Activated CD8-positive, alpha-beta memory T cell treated with anti-CD3 and anti-CD28 coated beads for 24 hours (primary cell): ENCODE results near the gene MACROD2.

Experiments
- DNase-seq: peaks from one replicate; pipeline ENCODE4 v3.0.0-alpha.2; 2020

MACROD2 gene

DNA sequence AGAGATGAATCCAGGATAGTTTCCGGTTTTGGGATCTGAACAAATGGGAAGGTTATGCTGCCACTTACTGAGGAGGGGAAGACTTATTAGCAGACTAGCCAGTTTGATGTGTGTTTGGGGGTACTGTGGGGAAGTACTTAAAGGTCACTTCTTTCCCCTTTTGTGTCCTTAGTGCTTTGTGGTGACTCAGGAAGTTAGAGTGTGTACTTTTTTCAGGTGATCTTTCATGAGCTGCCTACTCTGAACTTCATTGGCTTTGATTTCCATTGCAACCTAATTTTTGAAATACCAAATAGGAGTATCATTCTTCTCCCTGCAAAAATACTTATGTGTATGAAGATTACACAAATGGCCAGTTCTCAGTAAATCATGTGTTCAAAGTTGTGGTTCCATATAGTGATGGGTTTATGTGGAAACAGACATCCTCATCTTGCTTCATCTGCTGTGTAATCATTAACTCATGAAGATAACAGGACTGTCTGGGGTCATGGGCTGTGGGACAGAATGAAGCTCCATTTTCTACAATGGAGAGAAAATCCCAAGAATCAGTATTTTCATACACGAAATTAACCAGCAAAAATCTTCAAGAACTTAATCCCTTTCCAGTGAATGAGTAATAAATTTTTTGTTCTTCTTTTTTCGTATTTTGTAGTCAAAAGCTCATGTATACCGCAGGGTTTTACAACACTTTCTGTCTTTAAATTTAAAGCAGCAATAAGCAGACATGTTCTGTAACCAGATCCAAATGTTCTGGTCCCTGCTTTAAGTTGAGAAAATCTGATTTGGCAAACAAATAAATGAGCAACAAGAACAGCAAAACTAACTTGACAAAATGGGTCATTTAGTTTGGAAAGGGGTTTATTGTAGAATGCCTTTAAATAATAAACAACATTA is 614.3 kb downstream of the MACROD2 start:
- no peak for DNase-seq

DNA sequence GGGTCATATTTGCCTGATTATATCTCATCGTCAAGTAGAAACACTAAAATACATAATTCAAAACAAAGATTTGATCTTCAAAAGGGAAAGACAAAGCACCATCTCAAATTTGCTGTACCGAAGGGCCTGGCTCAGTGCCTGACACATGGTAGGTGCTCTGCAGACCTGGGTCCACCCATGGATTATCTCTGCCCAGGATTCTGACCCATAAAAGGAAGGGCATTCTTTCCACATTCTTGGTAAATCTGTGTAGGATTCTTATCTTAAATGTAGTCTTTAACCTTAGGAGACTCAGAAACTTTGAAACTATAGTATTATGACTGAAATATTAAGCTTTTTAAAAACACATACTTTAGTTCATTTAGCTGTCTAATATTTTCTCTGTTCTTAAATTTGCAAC is 616.2 kb downstream of the MACROD2 start:
- no peak for DNase-seq

DNA sequence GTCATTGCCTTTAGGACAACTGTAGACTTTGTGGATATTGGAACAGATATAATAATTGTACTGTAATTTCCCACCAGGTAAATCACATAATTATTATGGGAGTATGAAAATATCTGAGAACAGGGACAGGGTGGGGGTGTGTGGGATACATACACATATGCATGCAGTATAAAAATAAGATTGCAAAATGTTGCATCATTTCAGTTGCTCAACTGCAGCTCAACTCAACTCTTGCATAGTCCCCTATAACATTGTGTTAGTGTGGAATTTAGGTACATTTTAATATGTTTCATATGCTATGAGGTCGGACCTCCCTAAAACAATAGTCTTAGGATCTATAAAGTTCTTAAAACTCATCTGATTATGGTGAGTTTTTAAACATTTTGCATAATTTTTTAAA is 617.1 kb downstream of the MACROD2 start:
- no peak for DNase-seq

DNA sequence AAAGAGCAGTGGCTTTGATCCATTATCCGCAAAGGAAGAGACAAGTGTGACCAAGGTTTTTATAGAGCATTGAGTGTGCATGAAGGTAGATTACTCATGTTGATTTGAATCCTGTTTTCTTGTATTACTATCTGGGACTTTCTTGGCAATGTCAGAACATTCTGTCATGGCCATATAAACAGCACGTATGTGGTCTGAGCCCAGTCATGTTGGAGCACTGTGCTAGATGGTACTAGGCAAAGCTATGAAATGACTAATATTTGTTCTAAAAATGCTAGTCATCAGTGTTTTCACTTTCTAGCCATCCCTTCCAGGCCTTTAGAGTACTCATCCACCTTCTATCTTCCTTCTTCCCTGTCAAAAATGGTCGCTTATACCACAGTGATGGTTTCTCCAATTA is 620.7 kb downstream of the MACROD2 start:
- no peak for DNase-seq

DNA sequence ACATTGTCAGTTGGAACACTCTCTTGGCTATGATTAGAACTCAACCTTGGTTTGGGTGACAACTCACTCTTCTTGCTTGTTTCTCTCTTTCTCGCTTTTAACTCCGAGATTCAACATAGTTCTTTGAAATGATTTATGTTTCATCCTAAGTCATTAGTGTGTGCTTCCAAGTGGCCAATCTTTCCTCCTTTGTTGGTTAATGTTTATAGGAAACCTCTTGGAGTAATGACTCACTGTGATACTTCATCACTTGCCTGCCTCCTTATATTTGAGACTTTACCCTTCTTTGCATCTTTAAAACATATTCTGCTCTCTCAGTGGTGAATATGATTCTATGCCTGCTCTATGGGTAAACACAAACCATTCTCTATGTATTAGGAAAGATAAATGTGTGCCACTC is 621.8 kb downstream of the MACROD2 start:
- DNase-seq: no peak

DNA sequence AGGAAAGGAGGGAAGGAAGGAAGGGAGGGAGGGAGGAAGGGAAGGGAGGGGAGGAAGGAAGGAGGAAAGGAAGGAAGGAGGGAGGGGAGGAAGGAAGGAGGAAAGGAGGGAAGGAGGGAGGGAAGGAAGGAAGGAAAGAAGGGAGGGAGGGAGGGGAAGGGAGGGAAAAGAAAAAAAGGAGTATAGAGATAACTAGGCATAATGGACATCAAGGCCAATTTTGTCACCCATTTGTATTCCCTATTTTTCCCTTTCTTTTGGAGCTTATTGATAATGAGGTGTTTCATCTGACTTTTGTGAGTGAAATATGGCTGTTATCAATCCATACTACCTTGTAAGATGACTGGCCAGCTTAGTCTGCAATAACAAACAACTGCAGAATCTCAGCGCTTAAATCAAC is 624.1 kb downstream of the MACROD2 start:
- no peak for DNase-seq

DNA sequence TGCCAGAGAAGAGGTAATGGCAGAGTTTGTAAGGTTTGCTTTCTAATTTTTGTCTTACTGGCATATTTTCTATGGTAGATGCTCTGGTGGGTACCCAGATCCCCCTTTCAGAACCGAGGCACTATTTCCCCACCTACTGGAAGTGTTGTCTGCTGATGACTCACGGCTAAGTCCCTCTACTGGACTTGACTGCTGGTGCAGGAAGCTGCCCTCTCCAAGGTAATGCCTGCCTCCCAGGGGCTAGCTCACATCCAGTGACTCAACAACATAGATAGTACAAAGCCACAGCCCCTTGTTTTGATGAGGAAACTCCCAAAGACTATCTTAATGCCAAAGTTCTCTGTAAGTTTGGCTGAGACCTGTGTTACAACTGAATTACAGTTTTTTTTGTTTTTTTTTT is 627.5 kb downstream of the MACROD2 start:
- DNase-seq: no peak

DNA sequence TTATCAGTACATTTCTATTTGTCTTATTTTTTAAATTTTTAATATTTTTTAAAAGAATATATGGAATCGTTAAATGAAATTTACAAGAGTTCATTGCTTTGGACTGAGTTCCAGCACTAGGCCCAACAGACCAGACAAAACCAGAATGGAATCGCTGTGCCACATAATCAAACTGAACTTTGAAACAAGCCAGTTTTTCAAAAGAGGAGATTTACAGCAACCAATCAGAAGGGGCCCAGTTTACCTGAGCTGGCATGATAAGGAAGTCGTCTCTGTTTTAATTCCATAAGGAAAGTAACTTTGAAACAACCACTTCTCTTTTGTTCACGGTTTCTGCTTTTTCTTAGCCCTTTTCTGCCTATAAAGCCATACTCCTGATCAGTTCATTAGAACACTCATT is 635.7 kb downstream of the MACROD2 start:
- no peak for DNase-seq

DNA sequence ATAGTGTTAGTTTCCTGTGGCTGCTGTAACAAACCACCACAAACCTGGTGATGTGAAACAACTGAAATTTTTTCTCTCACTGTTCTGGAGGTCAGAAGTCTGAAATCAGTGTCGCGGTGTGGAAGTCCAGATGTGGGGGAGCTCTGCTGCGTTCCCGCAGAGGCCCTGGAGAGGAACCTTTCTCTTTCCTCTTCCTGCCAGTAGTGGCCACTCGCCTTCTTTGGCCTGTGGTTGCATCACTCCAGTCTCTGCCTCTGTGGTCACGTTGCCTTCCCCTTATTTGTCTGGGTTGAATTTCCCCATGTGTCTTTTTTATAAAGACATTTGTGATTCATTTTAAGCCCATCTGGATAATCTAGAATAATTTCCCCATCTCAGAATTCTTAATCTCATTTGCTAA is 637.6 kb downstream of the MACROD2 start:
- no peak for DNase-seq

DNA sequence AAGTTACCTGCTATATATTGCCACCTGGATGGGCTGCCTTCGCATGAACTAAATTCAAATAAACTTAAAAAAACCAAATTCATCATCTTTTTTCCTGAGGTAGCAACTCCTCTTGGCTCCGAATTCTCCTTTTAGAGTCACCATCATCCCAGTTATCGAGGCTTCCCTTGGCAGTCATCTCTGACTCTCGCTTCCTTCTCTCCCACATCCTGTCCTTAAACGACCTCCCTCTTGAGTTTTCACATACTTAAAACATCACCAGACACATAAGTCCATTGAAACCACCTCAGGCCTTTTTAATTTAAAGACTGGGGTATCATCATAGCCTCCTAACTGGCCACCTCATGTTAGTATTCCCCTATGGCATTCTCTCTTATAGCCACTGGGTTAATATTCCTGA is 638.2 kb downstream of the MACROD2 start:
- no peak for DNase-seq

DNA sequence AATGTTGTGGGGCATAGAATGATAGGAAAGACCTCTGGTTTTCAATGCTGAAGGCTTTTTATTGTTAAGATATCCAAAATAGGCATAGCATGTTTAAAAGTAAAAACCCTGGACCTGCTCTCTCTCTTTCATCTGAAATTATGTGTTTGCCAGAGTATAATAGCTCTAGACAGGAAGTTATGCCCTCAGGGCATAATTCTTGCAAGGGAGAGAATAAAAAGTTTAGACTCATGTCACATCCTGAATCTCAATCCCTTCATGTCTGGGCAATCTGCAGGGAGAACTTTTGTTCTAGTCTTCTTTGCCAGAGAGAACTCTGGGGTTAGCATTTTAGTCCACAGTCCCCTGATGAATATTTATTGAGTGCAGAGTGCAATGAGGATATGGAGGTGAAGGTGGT is 639.3 kb downstream of the MACROD2 start:
- DNase-seq: no peak

DNA sequence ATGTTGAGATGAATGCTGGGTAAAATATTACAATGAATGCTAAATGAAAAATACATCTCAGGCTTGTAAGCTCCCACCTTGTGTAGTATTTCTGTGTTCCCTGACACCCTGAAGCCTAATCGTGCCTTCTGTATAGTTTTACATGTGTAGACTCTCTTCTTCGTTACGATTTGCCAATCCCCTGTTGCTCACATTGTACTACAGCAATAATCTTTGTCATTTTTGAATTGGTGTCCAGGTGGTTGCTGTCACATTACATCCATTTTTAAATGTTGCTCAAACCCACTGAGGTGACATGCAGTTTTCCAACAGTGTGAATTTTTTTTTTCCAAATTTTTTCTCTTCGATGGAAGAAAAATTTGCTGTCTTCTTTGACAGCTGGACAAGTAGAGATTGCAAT is 642.1 kb downstream of the MACROD2 start:
- DNase-seq: no peak

DNA sequence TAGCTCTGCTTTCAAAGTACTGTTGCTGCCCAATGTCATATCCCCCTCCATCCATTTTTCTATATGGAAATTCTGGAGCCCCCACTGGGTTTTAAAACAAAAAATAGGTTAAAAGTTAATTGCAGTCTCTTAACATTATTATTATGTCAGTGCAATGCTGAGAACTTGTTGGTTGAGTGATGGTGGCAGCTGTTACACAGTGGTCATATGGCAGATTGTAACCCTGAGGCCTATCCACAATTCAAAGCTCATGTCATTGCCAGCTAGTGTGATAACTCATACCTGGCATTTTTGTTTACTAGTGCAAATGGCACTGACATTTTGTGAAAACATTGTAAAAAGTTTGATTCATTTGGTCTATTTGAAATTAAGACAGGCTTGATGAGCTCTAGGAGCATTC is 647.8 kb downstream of the MACROD2 start:
- DNase-seq: no peak

DNA sequence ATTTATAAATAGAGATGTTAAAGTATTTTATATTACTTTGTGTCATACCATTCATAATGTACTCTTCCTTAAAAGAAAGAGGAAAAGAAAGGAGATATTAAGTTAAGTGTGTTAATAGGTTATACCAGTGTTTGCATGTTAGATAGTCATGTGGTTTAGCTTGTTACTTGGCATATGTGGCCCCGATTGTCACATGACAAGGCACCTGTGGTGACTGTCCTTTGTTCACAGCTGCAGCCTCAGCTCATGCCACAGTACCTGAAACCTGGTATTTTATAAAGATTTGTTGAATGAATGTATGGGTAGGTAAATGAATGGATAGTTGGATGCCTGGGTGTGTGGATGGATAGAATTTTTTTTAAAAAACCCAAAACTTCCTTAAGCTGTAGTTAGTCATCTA is 648.2 kb downstream of the MACROD2 start:
- no peak for DNase-seq

DNA sequence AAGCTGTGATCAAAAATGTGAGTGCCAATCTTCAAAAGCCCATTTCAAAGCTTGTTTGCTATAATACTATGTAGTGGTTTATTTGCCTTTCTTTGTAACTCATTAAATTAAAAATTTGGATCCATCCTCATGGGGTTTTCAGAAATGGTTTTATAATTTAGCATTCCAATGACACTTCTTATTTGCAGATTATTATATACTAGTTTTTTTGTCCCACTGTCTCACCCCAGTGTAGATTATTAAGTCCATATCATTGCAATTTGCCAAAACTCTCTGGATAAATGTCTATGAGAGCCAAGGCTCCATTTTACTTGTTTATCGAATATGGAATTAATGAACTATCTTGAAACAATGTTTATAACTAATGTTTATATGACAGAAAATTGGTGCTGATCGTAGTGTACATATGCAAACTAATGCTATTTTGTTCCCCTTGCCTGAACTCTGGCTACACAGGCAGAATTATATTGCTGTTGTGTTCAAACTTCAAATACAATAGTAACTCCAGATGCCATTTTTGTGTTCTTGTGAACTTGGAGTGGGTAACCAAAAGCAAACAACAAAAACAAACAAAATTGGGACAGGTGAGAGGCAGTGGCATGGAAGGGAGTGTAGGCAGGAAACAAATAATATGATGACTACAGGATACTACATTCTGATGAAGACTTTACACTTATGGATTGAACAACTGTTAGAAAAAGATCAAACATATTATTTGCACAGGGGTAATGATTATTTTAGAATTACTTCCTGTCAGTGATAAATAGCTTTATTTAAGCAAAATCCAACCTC is 649.2 kb downstream of the MACROD2 start:
- no peak for DNase-seq

DNA sequence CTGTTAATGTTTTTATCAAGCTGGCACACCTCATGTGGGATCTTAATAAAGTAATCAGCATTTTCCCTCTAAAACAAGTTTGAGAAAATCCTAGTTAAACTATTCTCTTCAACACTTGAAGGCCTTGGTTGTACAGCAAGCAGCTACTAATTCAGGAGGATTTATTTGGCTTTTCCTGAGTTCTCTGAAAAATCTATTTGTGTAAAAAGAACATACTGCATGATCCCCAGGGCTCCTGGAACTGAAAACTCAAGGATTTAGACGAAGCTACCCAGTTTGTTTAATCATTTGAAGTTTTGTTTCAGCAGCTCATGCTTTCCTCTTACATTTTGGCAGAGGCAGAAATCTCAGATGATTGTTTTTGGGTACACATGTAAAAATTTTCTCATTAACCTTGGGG is 651.7 kb downstream of the MACROD2 start:
- DNase-seq: no peak

DNA sequence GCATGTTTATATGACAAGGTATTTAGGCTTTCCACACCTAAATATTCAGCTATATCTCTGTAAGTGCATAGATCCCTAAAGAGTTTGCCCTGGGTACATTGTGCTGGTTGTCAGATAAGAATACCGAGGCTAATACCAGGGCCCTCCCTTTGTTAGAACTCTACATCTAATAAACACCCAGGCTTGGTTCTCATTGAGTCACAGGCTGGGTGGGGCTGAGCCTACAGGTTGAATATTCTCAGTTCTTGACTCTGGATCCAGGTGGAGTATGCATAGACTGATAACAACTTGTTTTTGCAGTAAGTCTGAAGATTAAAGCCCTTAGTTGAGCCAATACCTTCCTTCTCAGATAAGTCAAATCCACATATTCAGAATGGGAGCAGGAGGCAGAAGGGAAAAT is 654.3 kb downstream of the MACROD2 start:
- DNase-seq: no peak

DNA sequence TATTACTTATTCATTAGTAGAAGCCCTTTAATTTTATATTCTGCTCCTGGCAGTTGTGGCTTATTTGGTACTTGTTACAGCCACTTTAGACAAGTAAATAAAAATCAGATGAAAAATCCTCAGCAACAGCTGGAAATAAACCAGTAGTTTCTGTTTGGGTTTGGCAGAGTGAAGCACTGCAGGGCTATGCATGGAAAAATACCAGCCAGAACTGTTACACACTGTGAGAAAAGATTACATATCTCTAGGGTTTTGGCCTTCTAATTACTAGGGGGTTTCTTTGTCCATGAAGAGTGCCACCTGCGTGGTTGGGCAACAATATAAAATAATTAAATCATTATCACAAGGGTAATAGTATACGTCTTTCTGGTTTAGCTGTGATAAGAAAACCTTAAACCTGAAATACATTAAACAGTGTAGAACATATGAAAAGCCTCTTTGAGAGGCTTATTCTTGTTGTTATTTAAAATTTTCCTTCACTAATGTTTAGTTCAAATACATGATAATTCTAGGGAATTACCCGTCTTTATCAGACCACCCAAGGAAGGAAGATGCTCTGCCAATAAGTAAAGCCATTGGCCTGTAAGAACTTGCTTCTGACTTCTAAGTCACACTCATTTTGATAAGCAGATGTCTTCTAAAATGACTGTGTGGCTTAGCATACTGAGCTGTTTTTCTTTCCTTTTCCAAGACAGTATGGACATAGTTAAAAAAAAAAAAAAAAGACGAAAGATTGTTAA is 662.1 kb downstream of the MACROD2 start:
- no peak for DNase-seq

DNA sequence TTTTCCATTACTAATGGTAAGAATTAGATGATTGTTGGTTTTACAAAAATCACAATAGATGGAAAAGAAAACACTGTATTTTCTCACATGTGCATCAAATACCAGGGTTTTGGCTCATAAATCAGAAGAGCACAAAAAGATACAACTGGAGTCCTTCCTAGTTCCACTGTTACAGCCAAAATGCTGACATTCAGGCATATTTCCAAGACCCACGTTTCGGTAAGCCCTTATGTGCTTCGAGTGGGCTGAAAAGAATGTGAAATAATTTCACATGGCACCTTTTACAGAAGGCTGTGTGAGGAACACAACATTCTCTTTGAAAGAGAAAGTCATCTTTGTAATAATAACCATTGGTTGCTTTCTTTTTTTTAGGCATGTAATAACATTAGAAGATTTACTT is 668.8 kb downstream of the MACROD2 start:
- no peak for DNase-seq

DNA sequence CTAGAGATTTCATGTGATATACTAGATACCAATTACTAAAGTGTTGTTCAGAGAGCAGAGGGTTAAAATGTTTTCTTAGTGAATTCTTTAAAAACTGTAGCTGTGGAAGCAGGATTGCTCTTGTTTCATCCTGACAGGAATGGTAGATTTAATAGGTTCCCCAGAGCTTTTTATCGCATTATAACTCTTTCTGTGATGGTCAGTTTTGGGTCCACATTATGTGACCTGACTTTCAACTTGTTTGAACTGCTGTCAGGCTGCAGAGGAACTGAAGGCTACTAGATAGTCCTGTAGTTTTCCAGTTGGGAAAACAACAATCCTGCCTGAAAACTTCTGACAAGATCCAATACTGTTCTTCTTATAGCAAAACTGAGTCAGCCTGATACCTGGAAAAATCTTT is 671.4 kb downstream of the MACROD2 start:
- no peak for DNase-seq

DNA sequence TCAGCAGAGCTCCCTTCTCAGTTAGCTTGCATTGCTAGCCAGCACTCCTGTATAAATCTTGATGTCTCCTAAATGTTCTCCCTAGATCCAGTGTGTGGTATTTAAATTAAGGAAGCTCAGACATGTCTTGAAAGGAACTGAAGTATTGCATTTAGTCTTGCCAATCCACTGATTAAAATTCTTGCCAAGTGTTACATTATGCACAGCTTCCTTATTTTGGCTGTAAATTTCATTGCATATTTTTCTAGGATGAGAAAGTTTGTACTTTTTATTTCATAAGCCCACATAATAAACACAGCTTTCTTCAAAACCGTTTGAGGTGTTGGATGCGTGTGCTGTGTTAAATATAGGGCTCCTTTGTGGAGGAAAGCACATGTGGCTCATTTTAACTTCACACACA is 671.9 kb downstream of the MACROD2 start:
- no peak for DNase-seq

DNA sequence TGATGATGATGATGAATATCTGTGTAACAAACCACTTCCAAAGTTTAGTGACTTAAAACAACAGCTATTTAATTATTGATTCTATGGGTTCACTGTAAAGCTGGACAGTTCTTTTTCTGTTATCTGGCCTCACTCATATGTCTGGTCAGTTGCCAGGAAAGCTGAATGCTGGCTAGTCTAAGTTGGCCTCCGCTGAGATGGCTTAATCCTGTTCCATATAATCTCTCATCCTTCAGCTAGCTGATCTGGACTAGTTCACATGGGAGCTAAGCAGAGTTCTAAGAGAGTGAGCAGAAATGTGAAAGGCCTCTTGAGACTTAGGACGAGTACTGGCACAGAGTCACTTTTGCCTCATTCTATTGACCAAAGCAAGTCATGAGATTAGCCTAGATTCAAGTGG is 676.8 kb downstream of the MACROD2 start:
- DNase-seq: no peak

DNA sequence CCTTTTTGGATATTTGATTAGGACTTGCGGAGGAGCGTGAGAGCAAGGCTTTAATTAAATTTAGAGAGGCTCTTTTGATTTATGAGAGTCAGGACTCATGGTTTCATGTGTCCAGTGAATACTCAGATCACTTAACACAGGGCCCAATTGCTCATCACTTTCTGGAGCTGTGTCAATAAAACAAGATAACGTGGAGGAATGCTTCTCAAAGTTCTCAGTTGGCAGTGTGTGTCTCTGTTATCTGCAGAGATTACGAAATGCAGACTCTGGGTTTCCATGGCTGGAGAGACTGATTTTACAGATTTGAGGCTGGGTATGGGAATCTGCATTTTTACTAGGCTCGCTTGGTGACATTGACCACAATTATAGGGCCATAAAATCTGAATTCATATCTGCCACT is 677.8 kb downstream of the MACROD2 start:
- no peak for DNase-seq

DNA sequence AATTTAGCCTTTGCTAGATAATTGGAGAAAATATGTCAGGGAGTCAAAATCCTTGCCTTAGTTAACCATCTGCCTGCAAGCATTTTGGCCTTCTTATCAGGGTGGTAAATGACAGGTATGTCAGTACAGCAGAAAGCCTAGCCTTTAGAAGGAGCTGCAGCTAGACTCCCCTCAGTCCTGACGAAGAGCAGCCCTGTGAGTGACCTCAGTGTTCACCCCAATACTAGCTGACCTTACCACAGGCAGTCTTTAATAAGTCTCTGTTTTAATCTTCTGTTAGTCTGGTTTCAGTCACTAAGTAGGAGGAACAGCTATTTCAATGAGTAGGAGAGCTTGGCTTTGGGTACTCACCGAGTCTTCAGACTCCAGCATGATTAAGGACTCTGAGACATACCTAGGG is 682.1 kb downstream of the MACROD2 start:
- DNase-seq: no peak
